HUES64 (cell line): Measurements from ENCODE around the gene PLXNC1.

ENCODE experiments used
- H3K27ac ChIP-seq: 2 replicates; pipeline ENCODE4 v1.7.0; 2013; ENCODE audit warnings: low read depth, low read length, inconsistent platforms
- H3K27me3 ChIP-seq: 2 replicates; pipeline ENCODE4 v1.6.1; 2013; ENCODE audit warnings: mild to moderate bottlenecking, low read length; ENCODE audit not compliant: insufficient read depth
- H3K36me3 ChIP-seq: 2 replicates; pipeline ENCODE4 v1.6.1; 2013; ENCODE audit warnings: mild to moderate bottlenecking, low read length; ENCODE audit not compliant: insufficient read depth
- H3K4me1 ChIP-seq: 2 replicates; pipeline ENCODE4 v1.6.1; 2013; ENCODE audit warnings: mild to moderate bottlenecking, low read length, moderate library complexity; ENCODE audit not compliant: insufficient read depth
- H3K4me3 ChIP-seq: 2 replicates; pipeline ENCODE4 v1.5.1; 2013; ENCODE audit warnings: mild to moderate bottlenecking, low read length, moderate library complexity
- H3K9ac ChIP-seq: 2 replicates; pipeline ENCODE4 v1.6.1; 2013; ENCODE audit warnings: mild to moderate bottlenecking, low read depth, low read length
- H3K9me3 ChIP-seq: 2 replicates; pipeline ENCODE4 v1.6.1; 2013; ENCODE audit warnings: low read depth, low read length; ENCODE audit not compliant: insufficient read depth
- WGBS: fragments of 150-250, 120-280 bp; methylation state at CpG from one replicate; pipeline ENCODE4 v1.1.7; 2013; ENCODE audit warnings: missing lambda C conversion rate; 5-methylcytosine and 5-hydroxymethylcytosine counted together

PLXNC1 gene

DNA sequence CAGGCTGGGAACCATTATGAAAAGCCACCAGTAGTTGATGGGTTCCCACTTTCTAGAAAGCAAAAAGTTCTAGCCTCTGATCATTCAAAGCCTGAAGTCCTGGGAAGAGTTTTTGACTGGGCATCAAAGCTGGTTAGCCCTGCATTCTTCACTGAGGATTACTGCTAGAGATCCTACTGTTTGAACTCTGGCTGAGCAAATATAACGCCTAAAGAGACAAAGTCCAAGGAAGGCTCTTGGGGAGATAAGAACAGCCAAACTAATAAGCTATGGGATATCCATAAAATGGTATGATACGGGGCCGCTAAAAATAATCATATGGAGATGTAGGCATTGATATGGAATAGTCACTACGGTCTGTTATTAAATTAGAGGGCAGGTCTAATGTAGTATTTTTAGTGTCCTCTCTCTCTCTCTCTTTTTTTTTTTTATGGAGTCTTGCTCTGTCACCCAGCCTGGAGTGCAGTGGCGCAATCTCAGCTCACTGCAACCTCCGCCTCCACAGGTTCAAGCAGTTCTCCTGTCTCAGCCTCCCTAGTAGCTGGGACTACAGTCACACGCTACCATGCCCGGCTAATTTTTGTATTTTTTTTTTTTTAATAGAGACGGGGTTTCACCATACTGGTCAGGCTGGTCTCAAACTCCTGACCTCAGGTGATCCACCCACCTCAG is 35.5 kb downstream of the PLXNC1 start:
- H3K27ac ChIP-seq = no peak overlapping the region; the same call in 1 of the 2 replicates

DNA sequence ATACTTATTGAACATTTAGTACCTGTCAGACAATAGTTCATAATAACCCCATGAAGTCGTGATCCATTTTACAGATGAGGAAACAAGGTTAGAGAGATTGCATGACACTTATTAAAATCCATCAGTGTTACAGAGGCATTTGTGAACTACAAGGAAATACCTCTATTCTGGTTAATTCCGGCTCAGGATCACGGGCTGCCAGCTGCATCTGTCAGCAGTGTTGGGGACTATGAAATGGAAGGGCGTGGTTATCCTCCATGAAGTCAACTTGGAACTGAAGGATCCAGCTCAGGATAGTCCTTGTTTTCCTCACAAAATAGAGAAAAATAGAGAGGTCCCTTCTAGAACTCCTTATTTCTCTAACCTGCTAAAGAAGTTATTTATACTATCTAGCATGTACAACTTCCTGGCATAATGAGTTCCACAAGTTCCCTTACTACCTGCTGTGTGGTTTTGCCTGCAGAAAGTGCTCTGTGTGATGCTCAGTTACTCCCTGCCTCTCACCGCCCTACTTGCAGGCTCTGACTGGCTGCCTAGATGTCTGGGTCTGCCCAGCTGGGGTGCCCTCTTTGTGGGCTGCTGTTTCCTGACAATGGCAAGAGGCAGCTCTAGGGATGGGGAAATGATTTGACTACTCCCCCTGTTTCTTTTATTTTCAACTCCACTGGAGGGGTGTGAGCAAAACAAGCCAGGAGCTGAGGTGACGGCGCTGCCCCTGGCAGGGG is 36.8 kb downstream of the PLXNC1 start:
- Histone ChIP-seq H3K27ac (no peak overlapping the region), H3K4me3 (no peak overlapping the region), H3K27me3 (peaks cover 22% of the 10 kb centered on the region), H3K9me3 (no peaks in the 10 kb centered on the region), H3K36me3 (no peaks in the 10 kb centered on the region), H3K9ac (no peak overlapping the region), H3K4me1 (peaks cover 9% of the 10 kb centered on the region)
- 85% methylated on average over 7 of the region's 7 CpGs for WGBS

More for the DNA sequence above, 35.5 kb downstream of the PLXNC1 start:
- WGBS = 85% methylated on average over 9 of the region's 9 CpGs
- Histone ChIP-seq H3K9ac (no peak overlapping the region), H3K9me3 (no peaks in the 10 kb centered on the region), H3K4me3 (no peak overlapping the region), H3K27me3 (peaks cover 22% of the 10 kb centered on the region), H3K4me1 (peaks cover 9% of the 10 kb centered on the region), H3K36me3 (no peaks in the 10 kb centered on the region)

- Histone ChIP-seq H3K4me3 (no peak overlapping the region), H3K9me3 (no peaks in the 10 kb centered on the region), H3K27me3 (peaks cover 22% of the 10 kb centered on the region), H3K9ac (no peak overlapping the region), H3K4me1 (peaks cover 9% of the 10 kb centered on the region), H3K27ac (no peak overlapping the region), H3K36me3 (no peaks in the 10 kb centered on the region)
- WGBS = 82% methylated on average over 7 of the region's 7 CpGs
Observed at GRCh38 chr12:94185801-94186200, 37.4 kb downstream of the PLXNC1 start.

- 60% methylated on average over 40 of the region's 40 CpGs for WGBS
- no peaks in the 10 kb centered on the region for H3K9me3 ChIP-seq
- H3K4me3 ChIP-seq = peak overlapping the region; percentile 23; the same call in 1 of the 2 replicates
Observed at GRCh38 chr12:94186278-94187241, 38.2 kb downstream of the PLXNC1 start.

GRCh38 chr12:94187361-94187760 is 39.0 kb downstream of the PLXNC1 start:
- no peak overlapping the region for H3K27ac ChIP-seq
- peaks cover 22% of the 10 kb centered on the region for H3K27me3 ChIP-seq
- no peak overlapping the region for H3K4me3 ChIP-seq
- H3K4me1 ChIP-seq = peaks cover 9% of the 10 kb centered on the region
- no peak overlapping the region for H3K9ac ChIP-seq
- H3K36me3 ChIP-seq = no peaks in the 10 kb centered on the region
- H3K9me3 ChIP-seq = no peaks in the 10 kb centered on the region
- 81% methylated on average over 12 of the region's 12 CpGs for WGBS

More at GRCh38 chr12:94186278-94187241, 38.2 kb downstream of the PLXNC1 start:
- H3K27me3 ChIP-seq = peaks cover 22% of the 10 kb centered on the region
- H3K36me3 ChIP-seq = no peaks in the 10 kb centered on the region
- no peak overlapping the region for H3K9ac ChIP-seq
- H3K4me1 ChIP-seq = peaks cover 9% of the 10 kb centered on the region
- H3K27ac ChIP-seq = no peak overlapping the region

- peaks cover 9% of the 10 kb centered on the region for H3K4me1 ChIP-seq
- H3K27me3 ChIP-seq = peaks cover 17% of the 10 kb centered on the region
- 90% methylated on average over 1 of the region's 2 CpGs for WGBS
- H3K27ac ChIP-seq = no peak overlapping the region
- H3K9me3 ChIP-seq = no peaks in the 10 kb centered on the region
- H3K9ac ChIP-seq = no peak overlapping the region
- H3K4me3 ChIP-seq = no peak overlapping the region
- H3K36me3 ChIP-seq = no peaks in the 10 kb centered on the region
Observed at GRCh38 chr12:94190623-94191022, 42.2 kb downstream of the PLXNC1 start.

- Histone ChIP-seq H3K9me3 (no peaks in the 10 kb centered on the region), H3K9ac (no peak overlapping the region), H3K4me3 (no peak overlapping the region), H3K4me1 (peaks cover 9% of the 10 kb centered on the region), H3K27ac (no peak overlapping the region), H3K27me3 (peaks cover 13% of the 10 kb centered on the region), H3K36me3 (no peaks in the 10 kb centered on the region)
- 91% methylated on average over 2 of the region's 2 CpGs for WGBS
Observed at GRCh38 chr12:94191023-94191422, 42.6 kb downstream of the PLXNC1 start.

DNA sequence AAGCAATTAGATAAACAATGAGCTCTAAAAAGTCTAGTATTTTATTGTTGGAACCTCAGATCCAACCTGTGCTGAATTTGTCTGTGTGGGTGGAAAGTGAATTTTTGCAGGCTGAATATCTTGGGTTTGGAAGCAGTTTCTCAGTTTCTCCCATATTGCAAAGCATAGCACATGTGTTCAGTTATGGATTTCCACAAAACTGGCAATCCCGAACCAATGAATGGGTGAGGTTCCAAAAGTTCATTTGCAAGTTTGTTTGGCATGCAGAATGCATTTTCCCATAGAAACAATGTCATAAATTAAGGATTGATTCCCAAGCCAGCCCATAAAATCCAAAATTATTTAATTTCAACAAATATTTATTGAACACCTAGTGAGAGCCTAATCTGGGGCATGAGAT is 43.4 kb downstream of the PLXNC1 start:
- no peaks in the 10 kb centered on the region for H3K36me3 ChIP-seq
- H3K9me3 ChIP-seq = no peaks in the 10 kb centered on the region
- H3K9ac ChIP-seq = no peak overlapping the region
- no peak overlapping the region for H3K27ac ChIP-seq
- peaks cover 9% of the 10 kb centered on the region for H3K4me1 ChIP-seq
- H3K4me3 ChIP-seq = no peak overlapping the region
- H3K27me3 ChIP-seq = peaks cover 5% of the 10 kb centered on the region
- 94% methylated on average over 1 of the region's 1 CpG for WGBS

DNA sequence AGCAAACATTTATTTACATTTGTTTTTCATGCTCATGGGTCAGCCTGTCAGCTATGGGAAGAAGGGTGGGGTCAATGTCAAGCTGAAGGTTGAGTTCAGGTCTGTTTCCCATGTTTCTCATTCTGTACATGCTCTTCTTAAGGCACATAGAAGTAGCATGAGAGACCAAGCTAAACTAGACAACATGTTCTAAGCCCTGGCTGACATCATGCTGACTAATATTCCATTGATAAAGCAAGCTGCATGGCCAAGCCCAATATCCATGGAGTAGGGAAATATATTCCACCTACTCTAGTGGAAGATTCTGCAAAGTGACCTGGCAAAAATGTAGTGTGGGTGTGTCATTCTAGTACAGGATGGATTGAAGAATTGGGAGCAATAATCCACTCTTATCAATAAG is 44.1 kb downstream of the PLXNC1 start:
- no peaks in the 10 kb centered on the region for H3K9me3 ChIP-seq
- no peak overlapping the region for H3K27ac ChIP-seq
- peaks cover 4% of the 10 kb centered on the region; the same call in 1 of the 2 replicates for H3K4me1 ChIP-seq
- H3K4me3 ChIP-seq = no peak overlapping the region
- no peaks in the 10 kb centered on the region for H3K36me3 ChIP-seq
- no peak overlapping the region for H3K9ac ChIP-seq
- H3K27me3 ChIP-seq = peaks cover 3% of the 10 kb centered on the region; the same call in 1 of the 2 replicates

GRCh38 chr12:94193168-94193567 is 44.8 kb downstream of the PLXNC1 start:
- no peaks in the 10 kb centered on the region for H3K27me3 ChIP-seq
- H3K9ac ChIP-seq = no peak overlapping the region
- H3K4me1 ChIP-seq = no peaks in the 10 kb centered on the region
- H3K27ac ChIP-seq = no peak overlapping the region
- no peaks in the 10 kb centered on the region for H3K36me3 ChIP-seq
- H3K9me3 ChIP-seq = no peaks in the 10 kb centered on the region
- no peak overlapping the region for H3K4me3 ChIP-seq
- 93% methylated on average over 3 of the region's 3 CpGs for WGBS

DNA sequence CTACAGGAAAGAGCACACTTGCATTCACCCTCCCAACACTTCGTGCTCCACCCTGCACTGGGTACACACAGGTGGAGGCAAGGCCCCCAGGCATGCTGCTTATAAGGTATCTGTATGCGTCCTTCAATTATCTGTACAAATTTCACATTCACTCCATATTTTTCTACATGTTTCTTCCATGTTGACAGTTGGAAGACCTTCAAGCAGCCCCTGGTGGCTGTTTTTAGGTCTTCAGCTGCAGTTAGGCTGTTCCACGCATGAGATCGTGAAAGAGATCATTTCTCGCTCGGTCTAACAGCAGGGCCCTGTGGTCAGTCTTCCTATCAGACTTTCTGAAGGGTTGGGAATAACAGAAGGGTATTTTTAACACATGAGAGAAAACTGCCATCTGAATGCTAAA is 47.1 kb downstream of the PLXNC1 start:
- WGBS = 95% methylated on average over 6 of the region's 6 CpGs
- Histone ChIP-seq H3K4me1 (no peaks in the 10 kb centered on the region), H3K4me3 (no peak overlapping the region), H3K9me3 (no peaks in the 10 kb centered on the region), H3K9ac (no peak overlapping the region), H3K36me3 (no peaks in the 10 kb centered on the region), H3K27me3 (no peaks in the 10 kb centered on the region), H3K27ac (no peak overlapping the region)
